ENCODE data around the gene F12. TPM values are rescaled to one million over a fixed set of nuclear protein-coding genes. Genes with fewer than 3 reads are reported as not detected.

Gene F12
- polyA plus RNA-seq, 2 donors = 18.1 to 33.5 TPM

- H3K4me3 ChIP-seq (ENCODE audit: low read depth in 1 of 2, low read length in 2 of 2) = no peak overlapping the region
- H3K36me3 ChIP-seq (ENCODE audit: control insufficient read depth in 2 of 2, insufficient read depth in 2 of 2, low read length in 1 of 2) = no peaks in the 10 kb centered on the region
- peaks cover 0 to 18% of the 10 kb centered on the region in 2 donors for H3K4me1 ChIP-seq (ENCODE audit: control insufficient read depth in 2 of 2, insufficient read depth in 2 of 2, low read length in 1 of 2)
- 85 to 90% methylated on average over 6 of the region's 6 CpGs for WGBS, 2 donors
- peaks cover 0 to 2% of the 10 kb centered on the region in 2 donors for H3K9me3 ChIP-seq (ENCODE audit: control insufficient read depth in 2 of 2, insufficient read depth in 1 of 2, low read depth in 1 of 2, low read length in 1 of 2)
- H3K27ac ChIP-seq (ENCODE audit: low read depth in 2 of 2, low read length in 1 of 2) = no peak overlapping the region
- H3K27me3 ChIP-seq (ENCODE audit: control insufficient read depth in 1 of 2, insufficient read depth in 2 of 2, low read length in 2 of 2) = no peaks in the 10 kb centered on the region
These were observed 49.9 kb downstream of the F12 start for GRCh38 chr5:177359451-177359851.

DNA sequence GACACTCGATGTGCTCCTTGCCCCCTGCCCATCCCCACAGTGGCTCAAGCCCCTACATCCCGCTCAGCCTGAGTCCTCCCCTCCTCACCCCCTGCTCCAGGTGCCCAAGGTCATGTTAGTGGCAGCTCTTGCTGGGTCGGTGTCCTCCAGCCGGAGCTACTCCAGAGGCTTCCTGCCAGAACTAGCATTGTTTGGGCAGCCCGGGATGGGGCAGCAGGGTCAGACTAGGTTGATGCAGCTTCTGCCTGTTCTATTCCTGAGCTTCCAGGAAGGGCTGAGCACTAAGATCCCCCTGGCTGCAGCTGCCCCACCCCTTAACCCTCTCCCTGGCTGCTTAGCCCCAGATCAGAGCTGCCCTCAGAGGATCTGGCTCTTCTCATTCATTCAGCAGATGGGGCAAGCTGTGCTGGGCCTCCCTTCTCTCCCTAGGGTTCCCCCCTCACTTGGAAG is 51.0 kb downstream of the F12 start:
- WGBS, 2 donors = 19 to 23% methylated on average over 5 of the region's 5 CpGs
- H3K27me3 ChIP-seq (ENCODE audit: control insufficient read depth in 1 of 2, insufficient read depth in 2 of 2, low read length in 2 of 2) = no peaks in the 10 kb centered on the region
- H3K4me1 ChIP-seq (ENCODE audit: control insufficient read depth in 2 of 2, insufficient read depth in 2 of 2, low read length in 1 of 2) = peaks cover 0 to 18% of the 10 kb centered on the region in 2 donors
- H3K36me3 ChIP-seq (ENCODE audit: control insufficient read depth in 2 of 2, insufficient read depth in 2 of 2, low read length in 1 of 2) = no peaks in the 10 kb centered on the region
- peaks cover 0 to 2% of the 10 kb centered on the region in 2 donors for H3K9me3 ChIP-seq (ENCODE audit: control insufficient read depth in 2 of 2, insufficient read depth in 1 of 2, low read depth in 1 of 2, low read length in 1 of 2)
- peak overlapping the region in 1 of 2 donors; percentile 42 for H3K27ac ChIP-seq (ENCODE audit: low read depth in 2 of 2, low read length in 1 of 2)
- H3K4me3 ChIP-seq (ENCODE audit: low read depth in 1 of 2, low read length in 2 of 2) = peak overlapping the region; percentile 39 to 55

- Histone ChIP-seq H3K27ac (ENCODE audit: low read depth in 2 of 2, low read length in 1 of 2) (peak within 1 kb of the TSS; percentile 21 to 42), H3K4me1 (ENCODE audit: control insufficient read depth in 2 of 2, insufficient read depth in 2 of 2, low read length in 1 of 2) (peaks cover 0 to 18% of the 10 kb centered on the region in 2 donors), H3K27me3 (ENCODE audit: control insufficient read depth in 1 of 2, insufficient read depth in 2 of 2, low read length in 2 of 2) (no peaks in the 10 kb centered on the region), H3K9me3 (ENCODE audit: control insufficient read depth in 2 of 2, insufficient read depth in 1 of 2, low read depth in 1 of 2, low read length in 1 of 2) (peaks cover 0 to 2% of the 10 kb centered on the region in 2 donors), H3K4me3 (ENCODE audit: low read depth in 1 of 2, low read length in 2 of 2) (peak within 1 kb of the TSS; percentile 39 to 55), H3K36me3 (ENCODE audit: control insufficient read depth in 2 of 2, insufficient read depth in 2 of 2, low read length in 1 of 2) (no peaks in the 10 kb centered on the region)
- 20 to 28% methylated on average over 37 of the region's 37 CpGs for WGBS, 2 donors
These were observed 51.7 kb downstream of the F12 start, which contains the start of gene RGS14 for GRCh38 chr5:177357459-177358351. Gene RGS14 (plus strand): TSS chr5:177357924. CDS start chr5:177358025, 101 bp downstream.

DNA sequence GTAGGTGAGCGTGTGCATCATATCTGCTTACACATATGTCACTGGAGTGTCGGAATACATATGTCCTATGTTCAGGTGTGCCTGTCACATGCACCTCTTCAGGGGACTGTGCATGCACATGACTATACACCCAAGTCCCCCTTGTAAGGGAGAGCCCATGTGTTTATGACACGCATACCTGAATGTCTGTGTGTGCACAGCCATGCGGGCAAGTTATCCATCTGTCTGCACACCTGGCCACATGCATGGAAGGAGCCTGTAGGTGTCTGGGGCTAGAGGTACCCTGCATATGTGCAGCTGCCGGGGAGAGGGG is 52.3 kb downstream of the F12 start:
- WGBS, 2 donors = 77 to 79% methylated on average over 5 of the region's 5 CpGs
- Histone ChIP-seq H3K4me1 (ENCODE audit: control insufficient read depth in 2 of 2, insufficient read depth in 2 of 2, low read length in 1 of 2) (peaks cover 0 to 17% of the 10 kb centered on the region in 2 donors), H3K4me3 (ENCODE audit: low read depth in 1 of 2, low read length in 2 of 2) (no peak overlapping the region), H3K27ac (ENCODE audit: low read depth in 2 of 2, low read length in 1 of 2) (no peak overlapping the region), H3K27me3 (ENCODE audit: control insufficient read depth in 1 of 2, insufficient read depth in 2 of 2, low read length in 2 of 2) (no peaks in the 10 kb centered on the region), H3K36me3 (ENCODE audit: control insufficient read depth in 2 of 2, insufficient read depth in 2 of 2, low read length in 1 of 2) (no peaks in the 10 kb centered on the region), H3K9me3 (ENCODE audit: control insufficient read depth in 2 of 2, insufficient read depth in 1 of 2, low read depth in 1 of 2, low read length in 1 of 2) (peaks cover 0 to 2% of the 10 kb centered on the region in 2 donors)

GRCh38 chr5:177356746-177357145 is 52.6 kb downstream of the F12 start:
- peaks cover 0 to 17% of the 10 kb centered on the region in 2 donors for H3K4me1 ChIP-seq (ENCODE audit: control insufficient read depth in 2 of 2, insufficient read depth in 2 of 2, low read length in 1 of 2)
- WGBS, 2 donors = 58 to 71% methylated on average over 3 of the region's 3 CpGs

GRCh38 chr5:177355868-177356168 is 53.5 kb downstream of the F12 start:
- Histone ChIP-seq H3K4me3 (ENCODE audit: low read depth in 1 of 2, low read length in 2 of 2) (no peak overlapping the region), H3K27me3 (ENCODE audit: control insufficient read depth in 1 of 2, insufficient read depth in 2 of 2, low read length in 2 of 2) (no peaks in the 10 kb centered on the region), H3K27ac (ENCODE audit: low read depth in 2 of 2, low read length in 1 of 2) (no peak overlapping the region), H3K36me3 (ENCODE audit: control insufficient read depth in 2 of 2, insufficient read depth in 2 of 2, low read length in 1 of 2) (no peaks in the 10 kb centered on the region), H3K4me1 (ENCODE audit: control insufficient read depth in 2 of 2, insufficient read depth in 2 of 2, low read length in 1 of 2) (peaks cover 0 to 19% of the 10 kb centered on the region in 2 donors), H3K9me3 (ENCODE audit: control insufficient read depth in 2 of 2, insufficient read depth in 1 of 2, low read depth in 1 of 2, low read length in 1 of 2) (peaks cover 0 to 2% of the 10 kb centered on the region in 2 donors)
- WGBS, 2 donors = 17 to 24% methylated on average over 1 of the region's 1 CpG

More at GRCh38 chr5:177356746-177357145, 52.6 kb downstream of the F12 start:
- H3K36me3 ChIP-seq (ENCODE audit: control insufficient read depth in 2 of 2, insufficient read depth in 2 of 2, low read length in 1 of 2) = no peaks in the 10 kb centered on the region
- no peaks in the 10 kb centered on the region for H3K27me3 ChIP-seq (ENCODE audit: control insufficient read depth in 1 of 2, insufficient read depth in 2 of 2, low read length in 2 of 2)
- no peak overlapping the region for H3K4me3 ChIP-seq (ENCODE audit: low read depth in 1 of 2, low read length in 2 of 2)
- H3K9me3 ChIP-seq (ENCODE audit: control insufficient read depth in 2 of 2, insufficient read depth in 1 of 2, low read depth in 1 of 2, low read length in 1 of 2) = peaks cover 0 to 2% of the 10 kb centered on the region in 2 donors
- no peak overlapping the region for H3K27ac ChIP-seq (ENCODE audit: low read depth in 2 of 2, low read length in 1 of 2)

- no peak overlapping the region for H3K4me3 ChIP-seq (ENCODE audit: low read depth in 1 of 2, low read length in 2 of 2)
- H3K36me3 ChIP-seq (ENCODE audit: control insufficient read depth in 2 of 2, insufficient read depth in 2 of 2, low read length in 1 of 2) = no peaks in the 10 kb centered on the region
- WGBS, 2 donors = 86 to 89% methylated on average over 1 of the region's 1 CpG
- no peaks in the 10 kb centered on the region for H3K27me3 ChIP-seq (ENCODE audit: control insufficient read depth in 1 of 2, insufficient read depth in 2 of 2, low read length in 2 of 2)
- peaks cover 0 to 2% of the 10 kb centered on the region in 2 donors for H3K9me3 ChIP-seq (ENCODE audit: control insufficient read depth in 2 of 2, insufficient read depth in 1 of 2, low read depth in 1 of 2, low read length in 1 of 2)
- H3K27ac ChIP-seq (ENCODE audit: low read depth in 2 of 2, low read length in 1 of 2) = no peak overlapping the region
- H3K4me1 ChIP-seq (ENCODE audit: control insufficient read depth in 2 of 2, insufficient read depth in 2 of 2, low read length in 1 of 2) = peaks cover 1 to 21% of the 10 kb centered on the region in 2 donors
These were observed 54.0 kb downstream of the F12 start for GRCh38 chr5:177355162-177355867.

DNA sequence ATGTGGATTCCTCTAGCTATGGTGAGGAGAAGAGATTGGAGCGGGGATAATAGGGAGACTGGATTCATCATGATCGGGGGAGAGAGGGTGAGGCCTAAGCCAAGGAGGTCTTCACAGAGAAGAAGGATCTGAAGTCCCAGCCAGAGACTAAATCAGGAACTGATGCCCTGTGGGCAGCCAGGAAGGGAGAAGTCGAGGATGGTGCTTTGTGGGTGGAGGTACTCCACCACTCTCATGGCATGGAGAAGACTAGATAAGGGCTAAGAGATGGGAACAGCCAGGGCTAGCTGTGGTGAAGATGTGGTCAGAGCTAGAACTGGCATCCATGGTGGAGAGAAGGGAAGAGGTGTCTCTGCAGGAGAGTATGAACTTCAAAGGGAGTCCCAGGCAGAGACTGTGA is 54.7 kb downstream of the F12 start:
- no peaks in the 10 kb centered on the region for H3K36me3 ChIP-seq (ENCODE audit: control insufficient read depth in 2 of 2, insufficient read depth in 2 of 2, low read length in 1 of 2)
- WGBS, 2 donors = 75 to 81% methylated on average over 3 of the region's 3 CpGs
- peaks cover 0 to 2% of the 10 kb centered on the region in 2 donors for H3K9me3 ChIP-seq (ENCODE audit: control insufficient read depth in 2 of 2, insufficient read depth in 1 of 2, low read depth in 1 of 2, low read length in 1 of 2)
- peaks cover 2 to 24% of the 10 kb centered on the region in 2 donors for H3K4me1 ChIP-seq (ENCODE audit: control insufficient read depth in 2 of 2, insufficient read depth in 2 of 2, low read length in 1 of 2)
- H3K27ac ChIP-seq (ENCODE audit: low read depth in 2 of 2, low read length in 1 of 2) = no peak overlapping the region
- no peak overlapping the region for H3K4me3 ChIP-seq (ENCODE audit: low read depth in 1 of 2, low read length in 2 of 2)
- no peaks in the 10 kb centered on the region for H3K27me3 ChIP-seq (ENCODE audit: control insufficient read depth in 1 of 2, insufficient read depth in 2 of 2, low read length in 2 of 2)

GRCh38 chr5:177354256-177354655 is 55.1 kb downstream of the F12 start:
- Histone ChIP-seq H3K36me3 (ENCODE audit: control insufficient read depth in 2 of 2, insufficient read depth in 2 of 2, low read length in 1 of 2) (no peaks in the 10 kb centered on the region), H3K27ac (ENCODE audit: low read depth in 2 of 2, low read length in 1 of 2) (no peak overlapping the region), H3K4me1 (ENCODE audit: control insufficient read depth in 2 of 2, insufficient read depth in 2 of 2, low read length in 1 of 2) (peaks cover 2 to 24% of the 10 kb centered on the region in 2 donors), H3K27me3 (ENCODE audit: control insufficient read depth in 1 of 2, insufficient read depth in 2 of 2, low read length in 2 of 2) (no peaks in the 10 kb centered on the region), H3K4me3 (ENCODE audit: low read depth in 1 of 2, low read length in 2 of 2) (no peak overlapping the region), H3K9me3 (ENCODE audit: control insufficient read depth in 2 of 2, insufficient read depth in 1 of 2, low read depth in 1 of 2, low read length in 1 of 2) (peaks cover 0 to 2% of the 10 kb centered on the region in 2 donors)
- WGBS, 2 donors = 89 to 94% methylated on average over 3 of the region's 3 CpGs

All from esophagus (tissue), 2 donors.